Smooth muscle cell (in vitro differentiated cells): ENCODE measurements around the gene SNTB2. TPM values are rescaled to one million over a fixed set of nuclear protein-coding genes. Genes with fewer than 3 reads are reported as not detected.

Source experiments
- DNase-seq: peaks from one replicate; lab custom pipeline; 2025; ENCODE audit not compliant: unreplicated experiment; lab: John Stamatoyannopoulos, UW
- H2AFZ ChIP-seq: fragments of 200-600 bp; sonication (generic); 2 replicates; pipeline ENCODE4 v1.6.0; 2016; ENCODE audit warnings: antibody characterized with exemption, low read depth, mild to moderate bottlenecking
- H3F3A ChIP-seq: fragments of 200-600 bp; sonication (generic); 2 replicates; pipeline ENCODE4 v1.6.0; 2017; ENCODE audit warnings: antibody characterized with exemption, low read depth
- H3K27ac ChIP-seq: fragments of 200-600 bp; sonication (generic); 2 replicates; pipeline ENCODE4 v1.5.1; 2016; ENCODE audit warnings: low read depth, mild to moderate bottlenecking
- H3K27me3 ChIP-seq: fragments of 200-600 bp; sonication (generic); 2 replicates; pipeline ENCODE4 v1.6.1; 2016; ENCODE audit warnings: low read depth, mild to moderate bottlenecking
- H3K36me3 ChIP-seq: fragments of 200-600 bp; sonication (generic); 2 replicates; pipeline ENCODE4 v1.5.1; 2016; ENCODE audit warnings: low read depth
- H3K4me1 ChIP-seq: fragments of 200-600 bp; sonication (generic); 2 replicates; pipeline ENCODE4 v1.5.1; 2016; ENCODE audit warnings: low read depth
- H3K4me2 ChIP-seq: fragments of 200-600 bp; sonication (generic); 2 replicates; pipeline ENCODE4 v1.6.0; 2016; ENCODE audit warnings: mild to moderate bottlenecking
- H3K4me3 ChIP-seq: fragments of 200-600 bp; sonication (generic); 2 replicates; pipeline ENCODE4 v1.5.1; 2016; ENCODE audit warnings: mild to moderate bottlenecking
- H3K79me2 ChIP-seq: fragments of 200-600 bp; sonication (generic); 2 replicates; pipeline ENCODE4 v1.6.0; 2016; ENCODE audit warnings: low read depth, mild to moderate bottlenecking
- H3K9ac ChIP-seq: fragments of 200-600 bp; sonication (generic); 2 replicates; pipeline ENCODE4 v1.6.0; 2016; ENCODE audit warnings: low read depth
- H3K9me3 ChIP-seq: fragments of 200-600 bp; sonication (generic); replicated peaks from 2 replicates; pipeline ENCODE4 v1.5.1; 2016; ENCODE audit warnings: low read depth
- H4K20me1 ChIP-seq: fragments of 200-600 bp; sonication (generic); 2 replicates; pipeline ENCODE4 v1.6.0; 2016; ENCODE audit warnings: low read depth
- WGBS: methylation state at CpG from one replicate; pipeline ENCODE4 v1.1.7; 2016; ENCODE audit warnings: low lambda C conversion rate; 5-methylcytosine and 5-hydroxymethylcytosine counted together
- polyA plus RNA-seq: library from polyadenylated mRNA; unstranded; fragments of >200 nt; fragmentation: Nextera tagmentation; extraction: Ambion mirVana; gene quantifications from 2 replicates; pipeline ENCODE4 v1.2.1, GENCODE V29; 2016
- total RNA-seq: library from RNA; depleted of rRNA; stranded (reverse); fragments of >200 nt; gene quantifications from 2 replicates; pipeline ENCODE4 v1.2.3, GENCODE V29; 2014
- TF ChIP-seq, protein P1 (sequence below): fragments of 200-600 bp; sonication (generic); IDR thresholded peaks from 2 replicates; pipeline ENCODE4 v1.5.1; 2017; ENCODE audit warnings: borderline replicate concordance, mild to moderate bottlenecking, antibody characterized with exemption; ENCODE audit not compliant: insufficient read depth, poor library complexity, severe bottlenecking

SNTB2 gene
- total and polyA plus RNA-seq, 2 experiments from 2014 or later = 17.1 to 25.9 TPM

DNA sequence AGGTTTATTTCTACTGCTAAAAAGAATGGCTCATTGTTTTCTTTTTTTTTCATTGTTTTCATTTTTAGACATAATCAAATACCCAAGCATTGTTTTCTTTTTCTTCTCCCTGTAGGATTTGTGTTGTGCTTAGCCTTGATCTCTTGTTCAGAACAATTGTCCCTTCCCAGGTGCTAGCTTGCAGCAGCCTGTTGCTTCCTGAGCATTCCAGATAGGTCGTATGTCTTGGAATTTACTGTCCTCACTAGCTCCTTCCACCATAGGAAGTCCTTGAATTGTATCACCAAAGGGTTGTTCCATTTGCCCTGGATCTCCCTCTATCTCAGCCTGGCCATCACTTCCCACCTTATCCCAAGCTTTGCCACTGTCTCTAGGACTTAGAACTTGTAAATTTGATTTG, 114.2 kb downstream of the SNTB2 start:
- Histone ChIP-seq H3K4me1 (no peaks in the 10 kb centered on the region), H3K4me2 (no peak overlapping the region), H3K4me3 (no peak overlapping the region), H3K27ac (no peak overlapping the region), H3F3A (no peaks in the 10 kb centered on the region), H3K9me3 (no peaks in the 10 kb centered on the region), H3K79me2 (no peaks in the 10 kb centered on the region), H2AFZ (no peak overlapping the region), H4K20me1 (no peaks in the 10 kb centered on the region), H3K27me3 (no peaks in the 10 kb centered on the region), H3K36me3 (peaks cover 4% of the 10 kb centered on the region), H3K9ac (no peak overlapping the region)
- TF ChIP-seq, protein P1, sequence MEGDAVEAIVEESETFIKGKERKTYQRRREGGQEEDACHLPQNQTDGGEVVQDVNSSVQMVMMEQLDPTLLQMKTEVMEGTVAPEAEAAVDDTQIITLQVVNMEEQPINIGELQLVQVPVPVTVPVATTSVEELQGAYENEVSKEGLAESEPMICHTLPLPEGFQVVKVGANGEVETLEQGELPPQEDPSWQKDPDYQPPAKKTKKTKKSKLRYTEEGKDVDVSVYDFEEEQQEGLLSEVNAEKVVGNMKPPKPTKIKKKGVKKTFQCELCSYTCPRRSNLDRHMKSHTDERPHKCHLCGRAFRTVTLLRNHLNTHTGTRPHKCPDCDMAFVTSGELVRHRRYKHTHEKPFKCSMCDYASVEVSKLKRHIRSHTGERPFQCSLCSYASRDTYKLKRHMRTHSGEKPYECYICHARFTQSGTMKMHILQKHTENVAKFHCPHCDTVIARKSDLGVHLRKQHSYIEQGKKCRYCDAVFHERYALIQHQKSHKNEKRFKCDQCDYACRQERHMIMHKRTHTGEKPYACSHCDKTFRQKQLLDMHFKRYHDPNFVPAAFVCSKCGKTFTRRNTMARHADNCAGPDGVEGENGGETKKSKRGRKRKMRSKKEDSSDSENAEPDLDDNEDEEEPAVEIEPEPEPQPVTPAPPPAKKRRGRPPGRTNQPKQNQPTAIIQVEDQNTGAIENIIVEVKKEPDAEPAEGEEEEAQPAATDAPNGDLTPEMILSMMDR = no peak
- 92% methylated on average over 1 of the region's 1 CpG for WGBS
- DNase-seq = no peak

DNA sequence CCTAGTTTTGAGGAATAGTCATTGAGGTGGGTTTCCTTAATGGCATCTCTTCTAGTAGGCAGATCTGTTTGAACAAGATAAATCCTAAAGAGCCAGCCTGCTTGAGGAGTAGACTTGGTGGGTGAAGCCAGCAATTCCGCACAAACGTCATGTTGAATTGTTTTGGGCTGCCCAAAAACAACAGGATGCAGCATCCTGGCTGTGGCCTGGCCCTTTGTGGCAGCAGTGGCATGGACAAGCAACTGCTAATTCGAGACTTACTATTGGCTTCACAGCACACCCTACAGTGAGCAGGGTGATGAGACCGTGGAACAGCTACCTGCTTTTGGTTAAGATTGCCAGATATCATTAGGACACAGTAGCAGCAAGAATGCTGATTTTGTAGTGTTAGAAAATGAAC, 114.9 kb downstream of the SNTB2 start:
- Histone ChIP-seq H3F3A (no peaks in the 10 kb centered on the region), H3K4me1 (no peaks in the 10 kb centered on the region), H3K4me3 (no peak overlapping the region), H3K4me2 (no peak overlapping the region), H3K79me2 (no peaks in the 10 kb centered on the region), H3K9ac (no peak overlapping the region), H4K20me1 (no peaks in the 10 kb centered on the region), H3K27me3 (no peaks in the 10 kb centered on the region), H2AFZ (no peak overlapping the region), H3K9me3 (no peaks in the 10 kb centered on the region), H3K36me3 (peaks cover 4% of the 10 kb centered on the region), H3K27ac (no peak overlapping the region)
- WGBS = 95% methylated on average over 4 of the region's 4 CpGs
- no peak for DNase-seq
- TF ChIP-seq, protein P1 = no peak

DNA sequence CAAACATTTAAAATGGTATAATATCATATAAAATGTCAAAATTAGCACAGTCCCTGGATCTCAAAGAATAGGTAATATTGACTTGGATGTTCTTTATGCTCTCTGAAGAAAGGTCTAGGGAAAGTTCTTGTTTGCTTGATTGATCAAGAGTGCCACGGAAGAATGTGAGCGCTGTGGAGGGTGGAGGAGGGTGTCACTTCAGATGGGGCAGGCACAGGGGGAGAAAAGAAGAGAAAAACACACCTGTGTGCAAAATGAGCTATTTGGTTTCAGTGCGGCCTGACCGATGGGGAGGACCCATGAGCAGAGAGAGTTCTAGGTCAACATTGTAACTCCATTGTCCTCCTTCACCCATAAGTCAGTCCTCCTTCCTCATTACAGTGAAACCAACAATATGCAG, 115.3 kb downstream of the SNTB2 start:
- Histone ChIP-seq H2AFZ (no peak overlapping the region), H3K9ac (no peak overlapping the region), H3K4me3 (no peak overlapping the region), H4K20me1 (no peaks in the 10 kb centered on the region), H3K27me3 (no peaks in the 10 kb centered on the region), H3F3A (no peaks in the 10 kb centered on the region), H3K79me2 (no peaks in the 10 kb centered on the region), H3K9me3 (no peaks in the 10 kb centered on the region), H3K4me2 (no peak overlapping the region), H3K36me3 (peaks cover 4% of the 10 kb centered on the region), H3K4me1 (no peaks in the 10 kb centered on the region), H3K27ac (no peak overlapping the region)
- WGBS = 95% methylated on average over 4 of the region's 4 CpGs
- TF ChIP-seq, protein P1 = no peak
- no peak for DNase-seq

DNA sequence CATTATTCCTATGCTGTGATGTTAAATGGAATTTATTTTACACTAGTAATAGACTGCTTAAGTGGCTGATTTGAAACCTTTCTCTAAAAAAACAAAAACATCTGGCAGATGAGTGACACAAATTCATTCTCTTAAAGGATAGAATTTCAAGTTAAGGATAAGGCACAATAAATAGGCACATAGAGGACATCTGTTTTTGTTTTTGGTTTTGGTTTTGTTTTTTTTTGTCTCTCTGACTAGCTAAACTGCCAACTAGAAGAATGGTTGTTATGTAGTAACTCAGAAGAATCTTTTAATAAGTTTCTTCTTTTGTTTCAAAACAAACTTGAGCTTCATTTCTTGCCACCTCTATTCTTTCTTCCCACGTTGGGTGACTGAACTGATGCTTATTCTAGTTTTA, 119.1 kb downstream of the SNTB2 start:
- Histone ChIP-seq H3K9me3 (no peaks in the 10 kb centered on the region), H3K27ac (no peak overlapping the region), H3K4me2 (no peak overlapping the region), H3F3A (peaks cover 7% of the 10 kb centered on the region), H2AFZ (no peak overlapping the region), H3K27me3 (no peaks in the 10 kb centered on the region), H3K9ac (no peak overlapping the region), H3K4me3 (no peak overlapping the region), H3K36me3 (peaks cover 1% of the 10 kb centered on the region), H4K20me1 (no peaks in the 10 kb centered on the region), H3K79me2 (no peaks in the 10 kb centered on the region), H3K4me1 (no peaks in the 10 kb centered on the region)
- no peak for DNase-seq
- TF ChIP-seq, protein P1 = no peak
- 75% methylated on average over 1 of the region's 1 CpG for WGBS
